ENCODE measurements around the gene HCN2. TPM values are rescaled to one million over a fixed set of nuclear protein-coding genes. Genes with fewer than 3 reads are reported as not detected.

HCN2 gene
- total and polyA plus RNA-seq, 2 of the 13 experiments (the other 11 are each of a cell fraction or from before 2014, with no cell fraction given), result 0.01 TPM; not detected in 1

DNA sequence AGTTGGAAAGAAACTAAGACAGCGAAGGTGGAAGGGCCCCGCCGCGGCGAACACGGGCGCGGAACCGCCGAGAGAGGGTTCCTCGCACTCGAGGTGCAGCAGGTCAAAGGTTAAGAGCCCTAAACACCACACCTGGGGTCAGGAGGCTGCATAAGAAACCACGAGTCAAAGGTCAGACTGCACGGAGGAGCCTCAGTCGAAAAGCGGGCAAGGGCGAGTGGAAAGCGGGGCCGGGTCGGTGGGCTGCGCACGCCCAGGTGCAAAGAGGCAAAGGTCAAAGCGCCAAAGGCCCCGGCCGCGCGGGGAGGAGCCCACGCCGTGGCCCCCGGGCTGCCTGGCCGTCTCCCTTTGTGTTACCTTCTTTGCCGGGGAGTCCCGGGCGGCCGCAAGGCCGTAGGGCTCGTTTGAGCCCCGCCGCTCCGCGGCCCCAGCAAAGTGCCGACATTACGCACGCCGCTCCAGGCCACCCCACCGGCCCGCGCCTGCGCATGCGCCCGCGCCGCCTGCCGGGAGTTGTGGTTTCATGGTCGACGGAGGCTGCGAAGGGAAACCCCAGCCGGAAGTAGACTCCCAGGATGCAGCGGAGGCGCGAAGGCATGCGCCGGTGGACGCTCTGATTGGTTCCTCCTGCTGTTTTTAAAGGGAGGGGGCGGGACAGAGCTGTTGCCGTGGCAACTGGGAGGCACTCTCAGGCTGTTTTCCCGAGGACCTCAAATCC lies 43.5 kb downstream of the HCN2 start, which contains the start of gene POLRMT (continued):
- TF ChIP-seq NFKB2 (CRISPR knock-in tag; IDR thresholded peaks at IDR 0.05; ENCODE audit: borderline replicate concordance), result peak; percentile 87; the same call in 1 of the 2 replicates
- TF ChIP-seq, protein P1, sequence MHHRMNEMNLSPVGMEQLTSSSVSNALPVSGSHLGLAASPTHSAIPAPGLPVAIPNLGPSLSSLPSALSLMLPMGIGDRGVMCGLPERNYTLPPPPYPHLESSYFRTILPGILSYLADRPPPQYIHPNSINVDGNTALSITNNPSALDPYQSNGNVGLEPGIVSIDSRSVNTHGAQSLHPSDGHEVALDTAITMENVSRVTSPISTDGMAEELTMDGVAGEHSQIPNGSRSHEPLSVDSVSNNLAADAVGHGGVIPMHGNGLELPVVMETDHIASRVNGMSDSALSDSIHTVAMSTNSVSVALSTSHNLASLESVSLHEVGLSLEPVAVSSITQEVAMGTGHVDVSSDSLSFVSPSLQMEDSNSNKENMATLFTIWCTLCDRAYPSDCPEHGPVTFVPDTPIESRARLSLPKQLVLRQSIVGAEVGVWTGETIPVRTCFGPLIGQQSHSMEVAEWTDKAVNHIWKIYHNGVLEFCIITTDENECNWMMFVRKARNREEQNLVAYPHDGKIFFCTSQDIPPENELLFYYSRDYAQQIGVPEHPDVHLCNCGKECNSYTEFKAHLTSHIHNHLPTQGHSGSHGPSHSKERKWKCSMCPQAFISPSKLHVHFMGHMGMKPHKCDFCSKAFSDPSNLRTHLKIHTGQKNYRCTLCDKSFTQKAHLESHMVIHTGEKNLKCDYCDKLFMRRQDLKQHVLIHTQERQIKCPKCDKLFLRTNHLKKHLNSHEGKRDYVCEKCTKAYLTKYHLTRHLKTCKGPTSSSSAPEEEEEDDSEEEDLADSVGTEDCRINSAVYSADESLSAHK (CRISPR knock-in tag; IDR thresholded peaks at IDR 0.05; ENCODE audit: borderline replicate concordance), result no peak
- no peak for TF ChIP-seq ZNF383 (CRISPR knock-in tag; IDR thresholded peaks at IDR 0.05; ENCODE audit: borderline replicate concordance)
- TF ChIP-seq ZNF615 (CRISPR knock-in tag; IDR thresholded peaks at IDR 0.05; ENCODE audit: borderline replicate concordance), result no peak
- no peak for TF ChIP-seq ZZZ3 (CRISPR knock-in tag; IDR thresholded peaks at IDR 0.05; ENCODE audit: borderline replicate concordance)
- TF ChIP-seq ZNF616 (CRISPR knock-in tag; IDR thresholded peaks at IDR 0.05; ENCODE audit: low read depth), result no peak
- TF ChIP-seq ZSCAN25 (CRISPR knock-in tag; IDR thresholded peaks at IDR 0.05), result no peak
- TF ChIP-seq ZNF337 (CRISPR knock-in tag; IDR thresholded peaks at IDR 0.05; ENCODE audit: borderline replicate concordance, low read depth), result no peak
- no peak for TF ChIP-seq REPIN1 (CRISPR knock-in tag; IDR thresholded peaks at IDR 0.05; ENCODE audit: borderline replicate concordance, low read depth)
- no peak for TF ChIP-seq ZNF780A (CRISPR knock-in tag; IDR thresholded peaks at IDR 0.05)
- TF ChIP-seq AGO2 (optimal IDR thresholded peaks at IDR 0.05; ENCODE audit: low read depth, low read length), result peak; percentile 69
- TF ChIP-seq ZNF543 (CRISPR knock-in tag; IDR thresholded peaks at IDR 0.05), result no peak
- TF ChIP-seq POLR2AphosphoS5 (IDR thresholded peaks at IDR 0.05; ENCODE audit: low read depth, low read length), result peak; percentile 36
- TF ChIP-seq ZNF567 (CRISPR knock-in tag; IDR thresholded peaks at IDR 0.05; ENCODE audit: borderline replicate concordance), result 0 out of 2 replicates have a peak, but pooled peaks have one; percentile 52
- TF ChIP-seq, protein P2, sequence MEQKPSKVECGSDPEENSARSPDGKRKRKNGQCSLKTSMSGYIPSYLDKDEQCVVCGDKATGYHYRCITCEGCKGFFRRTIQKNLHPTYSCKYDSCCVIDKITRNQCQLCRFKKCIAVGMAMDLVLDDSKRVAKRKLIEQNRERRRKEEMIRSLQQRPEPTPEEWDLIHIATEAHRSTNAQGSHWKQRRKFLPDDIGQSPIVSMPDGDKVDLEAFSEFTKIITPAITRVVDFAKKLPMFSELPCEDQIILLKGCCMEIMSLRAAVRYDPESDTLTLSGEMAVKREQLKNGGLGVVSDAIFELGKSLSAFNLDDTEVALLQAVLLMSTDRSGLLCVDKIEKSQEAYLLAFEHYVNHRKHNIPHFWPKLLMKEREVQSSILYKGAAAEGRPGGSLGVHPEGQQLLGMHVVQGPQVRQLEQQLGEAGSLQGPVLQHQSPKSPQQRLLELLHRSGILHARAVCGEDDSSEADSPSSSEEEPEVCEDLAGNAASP (CRISPR knock-in tag; IDR thresholded peaks at IDR 0.05; ENCODE audit: borderline replicate concordance), result no peak; the same call in 1 of the 2 replicates
- no peak for TF ChIP-seq EHMT2 (IDR thresholded peaks at IDR 0.05; ENCODE audit: borderline replicate concordance, low read depth, low read length)
- TF ChIP-seq HES4 (CRISPR knock-in tag; IDR thresholded peaks at IDR 0.05; ENCODE audit: borderline replicate concordance), result no peak
- 0 out of 2 replicates have a peak, but pooled peaks have one; percentile 29 for TF ChIP-seq ZNF451 (CRISPR knock-in tag; IDR thresholded peaks at IDR 0.05)
- TF ChIP-seq ERF (CRISPR knock-in tag; IDR thresholded peaks at IDR 0.05), result peak; percentile 81
- TF ChIP-seq, protein P3, sequence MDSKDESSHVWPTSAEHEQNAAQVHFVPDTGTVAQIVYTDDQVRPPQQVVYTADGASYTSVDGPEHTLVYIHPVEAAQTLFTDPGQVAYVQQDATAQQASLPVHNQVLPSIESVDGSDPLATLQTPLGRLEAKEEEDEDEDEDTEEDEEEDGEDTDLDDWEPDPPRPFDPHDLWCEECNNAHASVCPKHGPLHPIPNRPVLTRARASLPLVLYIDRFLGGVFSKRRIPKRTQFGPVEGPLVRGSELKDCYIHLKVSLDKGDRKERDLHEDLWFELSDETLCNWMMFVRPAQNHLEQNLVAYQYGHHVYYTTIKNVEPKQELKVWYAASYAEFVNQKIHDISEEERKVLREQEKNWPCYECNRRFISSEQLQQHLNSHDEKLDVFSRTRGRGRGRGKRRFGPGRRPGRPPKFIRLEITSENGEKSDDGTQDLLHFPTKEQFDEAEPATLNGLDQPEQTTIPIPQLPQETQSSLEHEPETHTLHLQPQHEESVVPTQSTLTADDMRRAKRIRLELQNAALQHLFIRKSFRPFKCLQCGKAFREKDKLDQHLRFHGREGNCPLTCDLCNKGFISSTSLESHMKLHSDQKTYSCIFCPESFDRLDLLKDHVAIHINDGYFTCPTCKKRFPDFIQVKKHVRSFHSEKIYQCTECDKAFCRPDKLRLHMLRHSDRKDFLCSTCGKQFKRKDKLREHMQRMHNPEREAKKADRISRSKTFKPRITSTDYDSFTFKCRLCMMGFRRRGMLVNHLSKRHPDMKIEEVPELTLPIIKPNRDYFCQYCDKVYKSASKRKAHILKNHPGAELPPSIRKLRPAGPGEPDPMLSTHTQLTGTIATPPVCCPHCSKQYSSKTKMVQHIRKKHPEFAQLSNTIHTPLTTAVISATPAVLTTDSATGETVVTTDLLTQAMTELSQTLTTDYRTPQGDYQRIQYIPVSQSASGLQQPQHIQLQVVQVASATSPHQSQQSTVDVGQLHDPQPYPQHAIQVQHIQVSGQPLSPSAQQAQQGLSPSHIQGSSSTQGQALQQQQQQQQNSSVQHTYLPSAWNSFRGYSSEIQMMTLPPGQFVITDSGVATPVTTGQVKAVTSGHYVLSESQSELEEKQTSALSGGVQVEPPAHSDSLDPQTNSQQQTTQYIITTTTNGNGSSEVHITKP (CRISPR knock-in tag; IDR thresholded peaks at IDR 0.05; ENCODE audit: low read depth), result no peak
- TF ChIP-seq SOX5 (CRISPR knock-in tag; IDR thresholded peaks at IDR 0.05; ENCODE audit: borderline replicate concordance), result no peak; the same call in 1 of the 2 replicates

Data from HepG2 (cell line).